K562 (cell line): ENCODE measurements around the gene ZBTB9. TPM values are rescaled to one million over a fixed set of nuclear protein-coding genes. Genes with fewer than 3 reads are reported as not detected.

ENCODE experiments used
- ARID2 ChIP-seq: fragments of 450-650 bp; IDR thresholded peaks from 2 replicates; pipeline ENCODE4 v1.6.1; 2017; ENCODE audit warnings: antibody characterized with exemption, mild to moderate bottlenecking
- CREBBP ChIP-seq: IDR thresholded peaks from one replicate; pipeline ENCODE4 v1.6.1; 2012; ENCODE audit warnings: low read depth, mild to moderate bottlenecking, control low read depth, inconsistent platforms, low read length
- ETV1 ChIP-seq: fragments of 450-650 bp; conservative IDR thresholded peaks from 2 replicates; pipeline ENCODE4 v1.6.1; 2016; ENCODE audit warnings: missing genetic modification characterization, control low read depth, low read depth, missing compliant biosample characterization
- ETV6 ChIP-seq, 3 experiments: fragments of 150-350 bp in 1 of 3; sonication (generic) in 1 of 3; formaldehyde crosslinking in 1 of 3; IDR thresholded peaks; 2 replicates each; pipeline versions ENCODE4 v1.6.1 to v1.8.0; 2014 to 2022; ENCODE audit warnings: borderline replicate concordance in 2 of 3, low read depth in 2 of 3, antibody characterized with exemption in 1 of 3, low read length in 1 of 3, mild to moderate bottlenecking in 1 of 3, missing genetic modification reagents in 1 of 3
- FOXA1 ChIP-seq: fragments of 450-650 bp; IDR thresholded peaks from 2 replicates; pipeline ENCODE4 v1.6.1; 2016; ENCODE audit warnings: mild to moderate bottlenecking, borderline replicate concordance
- HCFC1 ChIP-seq: IDR thresholded peaks from 2 replicates; pipeline ENCODE4 v1.6.1; 2012; ENCODE audit warnings: low read depth, low read length, improper control_type of control experiment
- KAT2B ChIP-seq: IDR thresholded peaks from one replicate; pipeline ENCODE4 v1.6.1; 2012; ENCODE audit warnings: low read depth, mild to moderate bottlenecking, control low read depth, inconsistent platforms, low read length, moderate library complexity
- LARP7 ChIP-seq: fragments of 450-650 bp; IDR thresholded peaks from 2 replicates; pipeline ENCODE4 v1.6.1; 2016
- MTA3 ChIP-seq: fragments of 450-650 bp; formaldehyde crosslinking; IDR thresholded peaks from 2 replicates; pipeline ENCODE4 v1.6.1; 2017; ENCODE audit warnings: mild to moderate bottlenecking, borderline replicate concordance
- NUFIP1 ChIP-seq: fragments of 450-650 bp; IDR thresholded peaks from 2 replicates; pipeline ENCODE4 v1.6.1; 2018; ENCODE audit not compliant: partially characterized antibody
- POLR2AphosphoS5 ChIP-seq: IDR thresholded peaks from 2 replicates; pipeline ENCODE4 v1.6.1; 2011; ENCODE audit warnings: mild to moderate bottlenecking, low read depth, low read length, moderate library complexity; ENCODE audit not compliant: control insufficient read depth, insufficient read depth
- POLR2G ChIP-seq: fragments of 200-400 bp; formaldehyde crosslinking; IDR thresholded peaks from 2 replicates; pipeline ENCODE4 v1.6.1; 2017; ENCODE audit warnings: low read depth, mild to moderate bottlenecking, antibody characterized with exemption, low read length, moderate library complexity
- SUPT5H ChIP-seq: fragments of 450-650 bp; IDR thresholded peaks from 2 replicates; pipeline ENCODE4 v1.6.1; 2016
- TEAD2 ChIP-seq: fragments of 450-650 bp; IDR thresholded peaks from 2 replicates; pipeline ENCODE4 v1.6.1; 2016; ENCODE audit warnings: missing genetic modification characterization, control low read depth, missing compliant biosample characterization
- XRCC5 ChIP-seq: fragments of 200-400 bp; formaldehyde crosslinking; IDR thresholded peaks from 2 replicates; pipeline ENCODE4 v1.6.1; 2017; ENCODE audit warnings: low read depth, mild to moderate bottlenecking, low read length
- ZFPM2 ChIP-seq: fragments of 250-450 bp; sonication (Bioruptor Pico); IDR thresholded peaks from 2 replicates; pipeline ENCODE4 v1.5.1; 2022; ENCODE audit warnings: mild to moderate bottlenecking
- ZNF324 ChIP-seq: fragments of 250-450 bp; sonication (Bioruptor Pico); IDR thresholded peaks from 2 replicates; pipeline ENCODE4 v1.4.0; 2020; ENCODE audit warnings: mild to moderate bottlenecking
- ZNF717 ChIP-seq: fragments of 250-450 bp; sonication (Bioruptor Pico); IDR thresholded peaks from 2 replicates; pipeline ENCODE4 v1.5.0; 2021
- ZSCAN29 ChIP-seq: fragments of 450-650 bp; IDR thresholded peaks from 2 replicates; pipeline ENCODE4 v1.6.1; 2017
- ZSCAN32 ChIP-seq: fragments of 450-650 bp; formaldehyde crosslinking; IDR thresholded peaks from 2 replicates; pipeline ENCODE4 v1.4.0; 2020; ENCODE audit warnings: mild to moderate bottlenecking, moderate library complexity
- polyA plus RNA-seq, 8 experiments: library from polyadenylated mRNA; depleted of rRNA in 4 of 8; stranded (reverse) in 5 of 8; unstranded in 3 of 8; fragments of >200 nt; fragmentation: Nextera tagmentation in 2 of 8; fragmentation: Illumina TruSeq in 1 of 8; extraction: Ambion mirVana in 2 of 8; extraction: Trizol in 1 of 8; gene quantifications; 2 replicates each; pipeline versions ENCODE4 v1.2.1 to v1.2.3, GENCODE V29; 2011 to 2014; ENCODE audit warnings: inconsistent platforms in 1 of 8, missing spikeins in 1 of 8
- total RNA-seq, 7 experiments: library from RNA; depleted of rRNA in 6 of 7; stranded (reverse); fragments of >200 nt in 6 of 7; fragmentation: Illumina TruSeq in 2 of 7; extraction: Trizol in 2 of 7; gene quantifications; 2 replicates each; pipeline versions ENCODE4 v1.2.1 to v1.2.3, GENCODE V29; 2011 to 2021; ENCODE audit warnings: low replicate concordance in 1 of 7
- TF ChIP-seq, protein P1 (sequence below), 2 experiments: IDR thresholded peaks; 2 replicates each; pipeline ENCODE4 v1.6.1; 2012; ENCODE audit warnings: improper control_type of control experiment in 2 of 2, low read depth in 2 of 2, low read length in 2 of 2, borderline replicate concordance in 1 of 2
- TF ChIP-seq, protein P2 (sequence below): sonication (generic); formaldehyde crosslinking; IDR thresholded peaks from 2 replicates; pipeline ENCODE4 v1.8.0; 2022; ENCODE audit warnings: missing genetic modification reagents, mild to moderate bottlenecking, moderate library complexity, borderline replicate concordance
- TF ChIP-seq, protein P3 (sequence below): IDR thresholded peaks from 2 replicates; pipeline ENCODE4 v1.6.1; 2011; ENCODE audit not compliant: insufficient read length; ENCODE audit errors: extremely low read depth
- TF ChIP-seq, protein P4 (sequence below), 3 experiments: fragments of 200-800 bp in 1 of 3; sonication (Bioruptor generic) in 1 of 3; sonication (generic) in 1 of 3; formaldehyde crosslinking in 1 of 3; IDR thresholded peaks; 2 replicates each; pipeline versions ENCODE4 v1.6.1 to v1.8.0; 2016 to 2022; ENCODE audit warnings: mild to moderate bottlenecking in 2 of 3, missing compliant biosample characterization in 2 of 3, missing genetic modification characterization in 2 of 3, missing genetic modification reagents in 1 of 3

Gene ZBTB9
- total and polyA plus RNA-seq, 9 of the 15 experiments (the other 6 are each of a cell fraction or from before 2014, with no cell fraction given), result 1.9 to 19.5 (median 10.4) TPM

DNA sequence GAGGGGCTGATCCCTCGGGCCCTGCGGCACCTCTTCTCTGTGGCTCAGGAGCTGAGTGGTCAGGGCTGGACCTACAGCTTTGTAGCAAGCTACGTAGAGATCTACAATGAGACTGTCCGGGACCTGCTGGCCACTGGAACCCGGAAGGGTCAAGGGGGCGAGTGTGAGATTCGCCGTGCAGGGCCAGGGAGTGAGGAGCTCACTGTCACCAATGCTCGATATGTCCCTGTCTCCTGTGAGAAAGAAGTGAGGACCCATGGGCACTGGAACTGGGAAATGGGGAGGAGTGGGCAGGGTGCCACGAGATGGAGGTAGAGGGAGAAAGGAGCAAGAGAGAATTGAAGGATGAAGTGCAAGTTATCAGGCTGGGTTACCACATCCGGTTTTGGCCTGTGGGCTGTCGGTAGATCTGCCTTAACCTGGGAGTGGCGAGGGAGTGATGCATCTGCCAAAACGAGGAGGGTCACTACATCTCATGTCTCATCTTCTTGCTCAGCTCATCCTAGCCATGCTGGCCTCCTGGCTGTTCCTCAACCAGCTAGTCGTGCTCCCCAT, 48.9 kb upstream of the ZBTB9 start (continued):
- TF ChIP-seq, protein P1, sequence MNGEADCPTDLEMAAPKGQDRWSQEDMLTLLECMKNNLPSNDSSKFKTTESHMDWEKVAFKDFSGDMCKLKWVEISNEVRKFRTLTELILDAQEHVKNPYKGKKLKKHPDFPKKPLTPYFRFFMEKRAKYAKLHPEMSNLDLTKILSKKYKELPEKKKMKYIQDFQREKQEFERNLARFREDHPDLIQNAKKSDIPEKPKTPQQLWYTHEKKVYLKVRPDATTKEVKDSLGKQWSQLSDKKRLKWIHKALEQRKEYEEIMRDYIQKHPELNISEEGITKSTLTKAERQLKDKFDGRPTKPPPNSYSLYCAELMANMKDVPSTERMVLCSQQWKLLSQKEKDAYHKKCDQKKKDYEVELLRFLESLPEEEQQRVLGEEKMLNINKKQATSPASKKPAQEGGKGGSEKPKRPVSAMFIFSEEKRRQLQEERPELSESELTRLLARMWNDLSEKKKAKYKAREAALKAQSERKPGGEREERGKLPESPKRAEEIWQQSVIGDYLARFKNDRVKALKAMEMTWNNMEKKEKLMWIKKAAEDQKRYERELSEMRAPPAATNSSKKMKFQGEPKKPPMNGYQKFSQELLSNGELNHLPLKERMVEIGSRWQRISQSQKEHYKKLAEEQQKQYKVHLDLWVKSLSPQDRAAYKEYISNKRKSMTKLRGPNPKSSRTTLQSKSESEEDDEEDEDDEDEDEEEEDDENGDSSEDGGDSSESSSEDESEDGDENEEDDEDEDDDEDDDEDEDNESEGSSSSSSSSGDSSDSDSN (IDR thresholded peaks at IDR 0.05; ENCODE audit: borderline replicate concordance in 1 of 2, low read depth in 2 of 2, low read length in 2 of 2), result no peak
- TF ChIP-seq FOXA1 (no peak), NUFIP1 (no peak), SUPT5H (peak; percentile 63; the same call in 1 of the 2 replicates), KAT2B (no peak), ETV6 (IDR thresholded peaks at IDR 0.05; ENCODE audit: borderline replicate concordance in 1 of 2, low read depth in 2 of 2, low read length in 1 of 2) (no peak), ETV6 (CRISPR knock-in tag; IDR thresholded peaks at IDR 0.05; ENCODE audit: borderline replicate concordance) (no peak), ZSCAN32 (no peak), TEAD2 (tag) (no peak), XRCC5 (no peak), ARID2 (no peak), ZSCAN29 (no peak), LARP7 (no peak), HCFC1 (no peak), ZNF717 (CRISPR knock-in tag) (no peak), CREBBP (no peak), ETV1 (tag) (no peak), POLR2AphosphoS5 (peak; percentile 44; the same call in 1 of the 2 replicates), POLR2G (peak; percentile 58), ZNF324 (no peak), MTA3 (no peak), ZFPM2 (CRISPR knock-in tag) (no peak)
- TF ChIP-seq, protein P2, sequence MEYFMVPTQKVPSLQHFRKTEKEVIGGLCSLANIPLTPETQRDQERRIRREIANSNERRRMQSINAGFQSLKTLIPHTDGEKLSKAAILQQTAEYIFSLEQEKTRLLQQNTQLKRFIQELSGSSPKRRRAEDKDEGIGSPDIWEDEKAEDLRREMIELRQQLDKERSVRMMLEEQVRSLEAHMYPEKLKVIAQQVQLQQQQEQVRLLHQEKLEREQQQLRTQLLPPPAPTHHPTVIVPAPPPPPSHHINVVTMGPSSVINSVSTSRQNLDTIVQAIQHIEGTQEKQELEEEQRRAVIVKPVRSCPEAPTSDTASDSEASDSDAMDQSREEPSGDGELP (CRISPR knock-in tag), result 0 out of 2 replicates have a peak, but pooled peaks have one; percentile 21
- TF ChIP-seq, protein P3, sequence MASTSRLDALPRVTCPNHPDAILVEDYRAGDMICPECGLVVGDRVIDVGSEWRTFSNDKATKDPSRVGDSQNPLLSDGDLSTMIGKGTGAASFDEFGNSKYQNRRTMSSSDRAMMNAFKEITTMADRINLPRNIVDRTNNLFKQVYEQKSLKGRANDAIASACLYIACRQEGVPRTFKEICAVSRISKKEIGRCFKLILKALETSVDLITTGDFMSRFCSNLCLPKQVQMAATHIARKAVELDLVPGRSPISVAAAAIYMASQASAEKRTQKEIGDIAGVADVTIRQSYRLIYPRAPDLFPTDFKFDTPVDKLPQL, result no peak
- TF ChIP-seq, protein P4, sequence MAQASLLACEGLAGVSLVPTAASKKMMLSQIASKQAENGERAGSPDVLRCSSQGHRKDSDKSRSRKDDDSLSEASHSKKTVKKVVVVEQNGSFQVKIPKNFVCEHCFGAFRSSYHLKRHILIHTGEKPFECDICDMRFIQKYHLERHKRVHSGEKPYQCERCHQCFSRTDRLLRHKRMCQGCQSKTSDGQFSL (CRISPR knock-in tag; IDR thresholded peaks at IDR 0.05), result no peak
- TF ChIP-seq, protein P4 (tag; IDR thresholded peaks at IDR 0.05), result no peak
